Panc1 (cell line): Measurements from ENCODE around the gene TLCD1. TPM values are rescaled to one million over a fixed set of nuclear protein-coding genes. Genes with fewer than 3 reads are reported as not detected.
A peak's percentile ranks its signal among the peaks of the same experiment; 100 is the strongest.

Experiments
- ATAC-seq: fragments of 200-7000 bp; cut with Tn5 transposase; 2 replicates; pipeline ENCODE4 v1.9.1; 2020; ENCODE audit warnings: mild to moderate bottlenecking, moderate library complexity
- BruUV-seq: library from RNA; stranded (reverse); fragments of 400-500 nt; replicated peaks from 2 replicates; lab custom pipeline; 2021; lab: Mats Ljungman, UMichigan
- CTCF ChIA-PET: fragments of 300-600 bp; sonication (Branson Sonifier 250); formaldehyde crosslinking; loops from one replicate; lab custom pipeline; 2022; ENCODE audit warnings: antibody characterized with exemption; lab: Charles Lee
- POLR2A ChIA-PET: fragments of 300-600 bp; sonication (Branson Sonifier 250); formaldehyde crosslinking; loops from one replicate; lab custom pipeline; 2022; ENCODE audit warnings: antibody characterized with exemption; lab: Charles Lee
- DNase-seq: peaks from one replicate; pipeline ENCODE4 v3.0.0-alpha.2; 2010; ENCODE audit warnings: low read depth, low spot score
- H3K27ac ChIP-seq: 2 replicates; pipeline ENCODE4 v1.5.1; 2011; ENCODE audit warnings: mild to moderate bottlenecking, low read length, inconsistent platforms
- H3K27me3 ChIP-seq: fragments of 200-500 bp; sonication (Bioruptor generic); 2 replicates; pipeline ENCODE4 v1.6.0; 2014; ENCODE audit warnings: low read length, inconsistent platforms; ENCODE audit not compliant: control insufficient read depth, insufficient read depth
- H3K36me3 ChIP-seq: fragments of 200-500 bp; sonication (Bioruptor generic); 2 replicates; pipeline ENCODE4 v1.5.1; 2014; ENCODE audit warnings: inconsistent platforms, mild to moderate bottlenecking, low read length, moderate library complexity; ENCODE audit not compliant: control insufficient read depth, insufficient read depth
- H3K4me1 ChIP-seq: 2 replicates; pipeline ENCODE4 v1.5.1; 2011; ENCODE audit warnings: inconsistent platforms, mild to moderate bottlenecking, low read length, moderate library complexity; ENCODE audit not compliant: control insufficient read depth, insufficient read depth
- H3K4me3 ChIP-seq, 2 experiments: 2 replicates each; pipeline ENCODE4 v1.5.1; 2011 to 2012; ENCODE audit warnings: low read depth in 2 of 2, low read length in 2 of 2, mild to moderate bottlenecking in 2 of 2, inconsistent platforms in 1 of 2, moderate library complexity in 1 of 2
- H3K9me3 ChIP-seq: fragments of 200-500 bp; sonication (Bioruptor generic); 2 replicates; pipeline ENCODE4 v1.5.1; 2014; ENCODE audit warnings: low read depth, mild to moderate bottlenecking, inconsistent platforms, low read length, moderate library complexity; ENCODE audit not compliant: control insufficient read depth, insufficient read depth
- CTCF ChIP-seq: fragments of 450-650 bp; IDR thresholded peaks from 2 replicates; pipeline ENCODE4 v1.5.1; 2017; ENCODE audit warnings: mild to moderate bottlenecking
- POLR2AphosphoS5 ChIP-seq: IDR thresholded peaks from 2 replicates; pipeline ENCODE4 v1.6.1; 2012; ENCODE audit warnings: mild to moderate bottlenecking, low read depth, low read length, moderate library complexity
- REST ChIP-seq, 2 experiments: IDR thresholded peaks; 2 replicates each; pipeline ENCODE4 v1.6.1; 2011 to 2012; ENCODE audit warnings: low read depth in 2 of 2, control low read depth in 1 of 2, low read length in 1 of 2, mild to moderate bottlenecking in 1 of 2, moderate library complexity in 1 of 2; ENCODE audit not compliant: insufficient read depth in 1 of 2
- SIN3A ChIP-seq: IDR thresholded peaks from 2 replicates; pipeline ENCODE4 v1.6.1; 2012; ENCODE audit warnings: low read depth, mild to moderate bottlenecking, low read length, moderate library complexity, borderline replicate concordance; ENCODE audit not compliant: insufficient read depth
- TCF7L2 ChIP-seq: IDR thresholded peaks from 2 replicates; pipeline ENCODE4 v1.6.1; 2011; ENCODE audit warnings: mild to moderate bottlenecking, low read depth, low read length, inconsistent platforms
- in situ Hi-C: cut with HindIII; loops from 2 replicates; pipeline ENCODE4 v1.10.0; 2016; ENCODE audit warnings: low sequenced_read_pairs, low pct_unique_long_range_greater_than_20kb
- intact Hi-C: fragments of 100-400 bp; cut with micrococcal nuclease; formaldehyde crosslinking; loops from one replicate; pipeline ENCODE4 v1.10.0; 2022; ENCODE audit not compliant: unreplicated experiment
- total RNA-seq: library from RNA; stranded (reverse); gene quantifications from one replicate; pipeline ENCODE4 v1.2.1, GENCODE V29; 2021; ENCODE audit not compliant: unreplicated experiment

Gene TLCD1
- total RNA-seq, 1 experiment from 2014 or later = 55.7 TPM

DNA sequence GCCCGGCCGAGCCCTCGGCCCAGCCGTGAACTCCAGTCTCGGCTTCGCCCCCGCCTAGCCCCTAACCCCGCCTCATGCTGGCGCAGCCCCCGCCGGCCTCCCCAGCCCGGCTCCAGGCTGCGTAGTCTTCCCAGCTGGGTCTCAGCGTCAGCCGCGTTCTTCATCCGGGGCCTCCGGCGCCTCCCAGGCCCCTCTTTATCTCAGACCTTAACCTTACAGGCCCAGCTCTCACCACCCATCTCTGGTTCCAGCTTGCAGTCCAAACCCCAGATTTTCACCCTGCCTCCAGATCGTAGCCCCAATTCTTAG lies 14.4 kb downstream of the TLCD1 start, which contains the start of gene PROCA1:
Gene PROCA1, minus strand, starts transcription at position 166 of the 309 bp plus-strand sequence. CDS start 228 bp downstream, outside the sequence.
- POLR2A ChIA-PET = interaction anchor here (0.6 to 2.5 kb wide), 5 partner anchors 8 to 233 kb away, joined by 3 to 39 read pairs (median 6); partner anchors contain the start of gene RPL23A
- H3K27me3 ChIP-seq = no peaks in the 10 kb centered on the region
- ATAC-seq = peak; percentile 60
- intact Hi-C loops (no loop called here), in situ Hi-C loops (no loop called here)
- H3K36me3 ChIP-seq = peaks cover 5% of the 10 kb centered on the region
- no peak for TF ChIP-seq SIN3A
- no peak for TF ChIP-seq CTCF
- no peak for TF ChIP-seq REST (IDR thresholded peaks at IDR 0.05; ENCODE audit: insufficient read depth in 1 of 2, low read depth in 2 of 2, low read length in 1 of 2)
- TF ChIP-seq POLR2AphosphoS5 = no peak
- TF ChIP-seq TCF7L2 = no peak; the same call in 1 of the 2 replicates
- DNase-seq = no peak
- H3K4me3 ChIP-seq = peak within 1 kb of the TSS; percentile 55 to 69
- BruUV-seq = no TSS peak
- H3K27ac ChIP-seq = peak within 1 kb of the TSS; percentile 96
- peaks cover 29% of the 10 kb centered on the region for H3K4me1 ChIP-seq
- CTCF ChIA-PET = interaction anchor here (1.6 kb wide), 1 partner anchor 15 kb away, joined by 8 read pairs; the partner anchor contains the start of gene TLCD1
- H3K9me3 ChIP-seq = no peaks in the 10 kb centered on the region

- ChIA-PET POLR2A (interaction anchor here (0.6 to 2.5 kb wide), 4 partner anchors 9 to 234 kb away, joined by 5 to 39 read pairs (median 6); partner anchors contain the start of gene RPL23A), CTCF (interaction anchor here (1.6 kb wide), 1 partner anchor 16 kb away, joined by 8 read pairs; the partner anchor contains the start of gene TLCD1)
- DNase-seq = no peak
- Histone ChIP-seq H3K9me3 (no peaks in the 10 kb centered on the region), H3K27ac (peak overlapping the region; percentile 96), H3K4me1 (peaks cover 24% of the 10 kb centered on the region), H3K36me3 (peaks cover 5% of the 10 kb centered on the region), H3K27me3 (no peaks in the 10 kb centered on the region), H3K4me3 (peak overlapping the region; percentile 55 to 69)
- in situ Hi-C loops = no loop called here
- BruUV-seq = no TSS peak
- no peak for TF ChIP-seq REST (IDR thresholded peaks at IDR 0.05; ENCODE audit: insufficient read depth in 1 of 2, low read depth in 2 of 2, low read length in 1 of 2)
- peak; percentile 97 for TF ChIP-seq POLR2AphosphoS5
- TF ChIP-seq SIN3A = peak; percentile 87; the same call in 1 of the 2 replicates
- TF ChIP-seq TCF7L2 = peak; percentile 77
- intact Hi-C loops = no loop called here
- ATAC-seq = peak; percentile 92
Measured at GRCh38 chr17:28710861-28711722, 14.9 kb downstream of the TLCD1 start.
